ENCODE results near the gene DNAH5. TPM values are rescaled to one million over a fixed set of nuclear protein-coding genes. Genes with fewer than 3 reads are reported as not detected.

Gene DNAH5
- total RNA-seq, 3 donors from 2014 or later (not counting 1 experiment from before 2014, with no cell fraction given) = not detected

DNA sequence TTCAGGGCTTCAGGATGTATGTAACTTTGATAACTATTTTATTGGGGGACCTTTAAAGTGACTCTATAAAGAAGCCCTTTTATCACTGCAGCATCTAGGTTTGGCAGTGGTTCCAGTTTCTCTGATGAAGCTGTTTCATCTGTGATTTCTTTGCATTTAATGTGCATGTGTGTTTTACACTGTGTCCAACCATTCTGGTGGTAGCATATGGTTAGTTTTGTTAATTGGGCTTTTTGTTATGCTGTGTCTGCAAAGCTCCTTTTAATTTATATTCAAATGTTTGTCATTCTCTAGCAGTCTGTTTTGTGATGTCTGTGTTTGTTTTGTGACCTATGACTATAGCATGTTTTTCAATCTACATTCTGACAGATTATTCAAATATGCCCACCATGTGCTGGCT, 294.8 kb downstream of the DNAH5 start:
- ATAC-seq = no peak
- Mint-ChIP-seq H3K4me3 (no peak overlapping the region), H3K9me3 (peaks cover 8 to 19% of the 10 kb centered on the region in 2 donors), H3K4me1 (no peaks in the 10 kb centered on the region), H3K27me3 (ENCODE audit: low read depth in 2 of 2) (no peaks in the 10 kb centered on the region), H3K27ac (no peak overlapping the region), H3K36me3 (no peaks in the 10 kb centered on the region)
- Histone ChIP-seq H3K27ac (ENCODE audit: low read length) (no peak overlapping the region), H3K4me1 (ENCODE audit: control insufficient read depth, insufficient read depth, low read length) (no peaks in the 10 kb centered on the region), H3K4me3 (ENCODE audit: low read length) (no peak overlapping the region), H3K27me3 (ENCODE audit: control insufficient read depth, insufficient read depth, low read length) (no peaks in the 10 kb centered on the region), H3K9me3 (ENCODE audit: control insufficient read depth, insufficient read depth, low read length) (no peaks in the 10 kb centered on the region), H3K36me3 (ENCODE audit: control insufficient read depth, insufficient read depth, low read length) (no peaks in the 10 kb centered on the region)
- intact Hi-C loops (cut with micrococcal nuclease) = no loop called here
- DNase-seq = no peak
- TF ChIP-seq, protein P1, sequence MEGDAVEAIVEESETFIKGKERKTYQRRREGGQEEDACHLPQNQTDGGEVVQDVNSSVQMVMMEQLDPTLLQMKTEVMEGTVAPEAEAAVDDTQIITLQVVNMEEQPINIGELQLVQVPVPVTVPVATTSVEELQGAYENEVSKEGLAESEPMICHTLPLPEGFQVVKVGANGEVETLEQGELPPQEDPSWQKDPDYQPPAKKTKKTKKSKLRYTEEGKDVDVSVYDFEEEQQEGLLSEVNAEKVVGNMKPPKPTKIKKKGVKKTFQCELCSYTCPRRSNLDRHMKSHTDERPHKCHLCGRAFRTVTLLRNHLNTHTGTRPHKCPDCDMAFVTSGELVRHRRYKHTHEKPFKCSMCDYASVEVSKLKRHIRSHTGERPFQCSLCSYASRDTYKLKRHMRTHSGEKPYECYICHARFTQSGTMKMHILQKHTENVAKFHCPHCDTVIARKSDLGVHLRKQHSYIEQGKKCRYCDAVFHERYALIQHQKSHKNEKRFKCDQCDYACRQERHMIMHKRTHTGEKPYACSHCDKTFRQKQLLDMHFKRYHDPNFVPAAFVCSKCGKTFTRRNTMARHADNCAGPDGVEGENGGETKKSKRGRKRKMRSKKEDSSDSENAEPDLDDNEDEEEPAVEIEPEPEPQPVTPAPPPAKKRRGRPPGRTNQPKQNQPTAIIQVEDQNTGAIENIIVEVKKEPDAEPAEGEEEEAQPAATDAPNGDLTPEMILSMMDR (IDR thresholded peaks at IDR 0.05) = no peak

DNA sequence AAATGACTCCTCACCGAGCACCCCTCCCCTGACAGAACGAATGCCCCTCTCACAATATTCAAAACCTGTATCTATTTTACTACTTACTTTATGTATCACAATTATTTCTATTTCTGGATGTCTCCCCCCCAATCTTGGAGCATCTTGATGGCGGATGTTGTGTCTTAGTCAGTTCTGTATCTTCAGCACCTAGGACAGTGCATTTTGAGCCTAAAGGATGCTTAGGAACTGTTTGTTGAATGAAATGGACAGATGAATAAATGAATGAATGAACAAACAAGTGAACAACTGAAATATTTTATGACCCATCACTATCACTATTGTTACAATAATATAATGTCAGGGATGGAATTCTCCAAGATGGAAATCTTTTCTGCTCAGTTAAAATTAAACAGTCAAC, 295.7 kb downstream of the DNAH5 start:
- intact Hi-C loops (cut with micrococcal nuclease) = no loop called here
- TF ChIP-seq, protein P1 (IDR thresholded peaks at IDR 0.05) = no peak
- Histone ChIP-seq H3K9me3 (ENCODE audit: control insufficient read depth, insufficient read depth, low read length) (no peaks in the 10 kb centered on the region), H3K4me1 (ENCODE audit: control insufficient read depth, insufficient read depth, low read length) (no peaks in the 10 kb centered on the region), H3K4me3 (ENCODE audit: low read length) (no peak overlapping the region), H3K36me3 (ENCODE audit: control insufficient read depth, insufficient read depth, low read length) (no peaks in the 10 kb centered on the region), H3K27ac (ENCODE audit: low read length) (no peak overlapping the region), H3K27me3 (ENCODE audit: control insufficient read depth, insufficient read depth, low read length) (no peaks in the 10 kb centered on the region)
- Mint-ChIP-seq H3K27me3 (ENCODE audit: low read depth in 2 of 2) (no peaks in the 10 kb centered on the region), H3K4me3 (no peak overlapping the region), H3K4me1 (no peaks in the 10 kb centered on the region), H3K9me3 (peaks cover 7 to 18% of the 10 kb centered on the region in 2 donors), H3K27ac (no peak overlapping the region), H3K36me3 (no peaks in the 10 kb centered on the region)
- no peak for DNase-seq
- no peak for ATAC-seq
- WGBS (ENCODE audit: insufficient coverage) = 81% methylated on average over 3 of the region's 3 CpGs

DNA sequence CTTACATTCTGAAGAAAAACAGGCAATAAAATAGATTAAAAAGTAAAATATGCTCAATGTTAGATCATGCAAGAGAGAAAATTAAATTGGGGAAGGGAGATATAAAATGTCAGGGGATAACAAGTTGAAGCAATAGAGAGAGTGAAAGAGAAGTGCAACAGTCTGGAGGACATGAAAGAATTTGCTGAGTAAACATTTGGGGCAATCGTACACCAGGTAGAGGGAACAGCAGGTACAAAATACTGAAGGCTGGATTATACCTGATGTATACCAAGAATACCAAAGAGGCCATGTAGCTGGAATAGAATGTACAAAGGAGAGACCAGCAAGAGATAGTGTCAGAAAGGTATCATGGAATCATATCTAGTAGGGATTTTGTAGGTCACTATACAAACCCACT, 300.8 kb downstream of the DNAH5 start:
- Histone ChIP-seq H3K36me3 (ENCODE audit: control insufficient read depth, insufficient read depth, low read length) (no peaks in the 10 kb centered on the region), H3K27me3 (ENCODE audit: control insufficient read depth, insufficient read depth, low read length) (no peaks in the 10 kb centered on the region), H3K4me1 (ENCODE audit: control insufficient read depth, insufficient read depth, low read length) (no peaks in the 10 kb centered on the region), H3K27ac (ENCODE audit: low read length) (no peak overlapping the region), H3K4me3 (ENCODE audit: low read length) (no peak overlapping the region), H3K9me3 (ENCODE audit: control insufficient read depth, insufficient read depth, low read length) (no peaks in the 10 kb centered on the region)
- Mint-ChIP-seq H3K4me3 (no peak overlapping the region), H3K36me3 (no peaks in the 10 kb centered on the region), H3K27ac (no peak overlapping the region), H3K9me3 (peaks cover 15 to 22% of the 10 kb centered on the region in 2 donors), H3K27me3 (ENCODE audit: low read depth in 2 of 2) (no peaks in the 10 kb centered on the region), H3K4me1 (no peaks in the 10 kb centered on the region)
- no peak for DNase-seq
- WGBS (ENCODE audit: insufficient coverage) = 85% methylated on average over 1 of the region's 1 CpG
- ATAC-seq = no peak
- intact Hi-C loops (cut with micrococcal nuclease) = no loop called here
- TF ChIP-seq, protein P1 (IDR thresholded peaks at IDR 0.05) = no peak

DNA sequence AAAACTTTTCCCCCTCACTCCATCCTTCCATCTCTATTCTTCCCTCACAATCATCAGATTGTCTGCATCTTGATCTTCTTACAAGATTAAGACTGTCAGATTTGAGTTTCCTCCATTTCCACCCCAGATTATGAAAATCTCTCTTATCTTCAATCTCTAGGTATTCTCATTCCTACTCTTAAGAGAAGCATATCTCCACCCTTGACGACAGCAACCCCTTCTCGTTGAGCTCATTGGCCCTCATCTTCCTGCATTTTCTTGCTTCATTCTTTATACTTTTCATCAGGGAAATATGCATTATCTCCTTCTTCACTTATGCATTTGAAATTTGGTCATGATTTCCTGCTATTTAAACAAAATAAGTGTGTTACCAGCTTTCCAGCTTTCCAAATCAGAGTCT, 301.3 kb downstream of the DNAH5 start:
- Histone ChIP-seq H3K27ac (ENCODE audit: low read length) (no peak overlapping the region), H3K4me3 (ENCODE audit: low read length) (no peak overlapping the region), H3K36me3 (ENCODE audit: control insufficient read depth, insufficient read depth, low read length) (no peaks in the 10 kb centered on the region), H3K27me3 (ENCODE audit: control insufficient read depth, insufficient read depth, low read length) (no peaks in the 10 kb centered on the region), H3K4me1 (ENCODE audit: control insufficient read depth, insufficient read depth, low read length) (no peaks in the 10 kb centered on the region), H3K9me3 (ENCODE audit: control insufficient read depth, insufficient read depth, low read length) (no peaks in the 10 kb centered on the region)
- H3K36me3 Mint-ChIP-seq = no peaks in the 10 kb centered on the region
- ATAC-seq (no peak), DNase-seq (no peak)
- no peaks in the 10 kb centered on the region for H3K27me3 Mint-ChIP-seq (ENCODE audit: low read depth in 2 of 2)
- WGBS (ENCODE audit: insufficient coverage) = 90% methylated on average over 2 of the region's 2 CpGs
- intact Hi-C loops (cut with micrococcal nuclease) = no loop called here
- TF ChIP-seq, protein P1 (IDR thresholded peaks at IDR 0.05) = no peak
- no peak overlapping the region for H3K4me3 Mint-ChIP-seq
- no peak overlapping the region for H3K27ac Mint-ChIP-seq
- H3K9me3 Mint-ChIP-seq = peaks cover 15 to 20% of the 10 kb centered on the region in 2 donors
- H3K4me1 Mint-ChIP-seq = no peaks in the 10 kb centered on the region

Measured in natural killer cell (primary cell).